ENCODE results near the gene TMEM123.

The TMEM123 gene

GRCh38 chr11:102452461-102453301, at the start of gene TMEM123:
TMEM123 (minus strand) TSS chr11:102452765; CDS start chr11:102452623, 142 bp downstream.
- peak; percentile 93 to 94 for DNase-seq
- H3K4me1 Mint-ChIP-seq = peaks cover 78% of the 10 kb centered on the region
- ATAC-seq = peak; percentile 77

GRCh38 chr11:102500829-102501228, 48.3 kb upstream of the TMEM123 start:
- ATAC-seq (no peak), DNase-seq (no peak)
- H3K27me3 Mint-ChIP-seq = peaks cover 24% of the 10 kb centered on the region
- no peaks in the 10 kb centered on the region for H3K9me3 Mint-ChIP-seq
- no peak overlapping the region for H3K4me3 Mint-ChIP-seq
- peaks cover 9% of the 10 kb centered on the region for H3K4me1 Mint-ChIP-seq
- H3K27ac Mint-ChIP-seq = no peak overlapping the region

More at GRCh38 chr11:102452461-102453301, at the start of gene TMEM123:
- no peaks in the 10 kb centered on the region for H3K27me3 Mint-ChIP-seq
- peak within 1 kb of the TSS; percentile 90 to 97 for H3K4me3 Mint-ChIP-seq
- H3K9me3 Mint-ChIP-seq = no peaks in the 10 kb centered on the region
- peak within 1 kb of the TSS; percentile 99 for H3K27ac Mint-ChIP-seq

GRCh38 chr11:102499931-102500330, 47.4 kb upstream of the TMEM123 start:
- ATAC-seq (no peak), DNase-seq (no peak)
- no peak overlapping the region for H3K27ac Mint-ChIP-seq
- H3K9me3 Mint-ChIP-seq = no peaks in the 10 kb centered on the region
- peaks cover 18% of the 10 kb centered on the region for H3K27me3 Mint-ChIP-seq
- no peak overlapping the region for H3K4me3 Mint-ChIP-seq
- H3K4me1 Mint-ChIP-seq = peaks cover 17% of the 10 kb centered on the region

- H3K4me3 Mint-ChIP-seq = no peak overlapping the region
These were observed 46.6 kb upstream of the TMEM123 start for GRCh38 chr11:102499151-102499550.

GRCh38 chr11:102497061-102497460, 44.5 kb upstream of the TMEM123 start:
- H3K27ac Mint-ChIP-seq = no peak overlapping the region
- no peak for DNase-seq
- H3K4me3 Mint-ChIP-seq = no peak overlapping the region
- peaks cover 29% of the 10 kb centered on the region for H3K4me1 Mint-ChIP-seq
- no peak for ATAC-seq
- peaks cover 8% of the 10 kb centered on the region for H3K27me3 Mint-ChIP-seq
- H3K9me3 Mint-ChIP-seq = no peaks in the 10 kb centered on the region

More at GRCh38 chr11:102499151-102499550, 46.6 kb upstream of the TMEM123 start:
- peaks cover 19% of the 10 kb centered on the region for H3K4me1 Mint-ChIP-seq
- H3K9me3 Mint-ChIP-seq = no peaks in the 10 kb centered on the region
- DNase-seq (no peak), ATAC-seq (no peak)
- H3K27me3 Mint-ChIP-seq = peaks cover 16% of the 10 kb centered on the region
- no peak overlapping the region for H3K27ac Mint-ChIP-seq

- no peaks in the 10 kb centered on the region for H3K9me3 Mint-ChIP-seq
- DNase-seq (peak in 1 of 2 donors; percentile 37), ATAC-seq (peak; percentile 88)
- H3K27ac Mint-ChIP-seq = peak overlapping the region in 1 of 2 donors; percentile 65
- H3K4me3 Mint-ChIP-seq = peak overlapping the region; percentile 5 to 63
- H3K4me1 Mint-ChIP-seq = peaks cover 31% of the 10 kb centered on the region
- peaks cover 8% of the 10 kb centered on the region for H3K27me3 Mint-ChIP-seq
These were observed 42.8 kb upstream of the TMEM123 start for GRCh38 chr11:102495161-102496042.

GRCh38 chr11:102494216-102494615, 41.7 kb upstream of the TMEM123 start:
- H3K4me3 Mint-ChIP-seq = no peak overlapping the region
- no peak for DNase-seq
- peaks cover 40% of the 10 kb centered on the region for H3K4me1 Mint-ChIP-seq
- no peaks in the 10 kb centered on the region for H3K9me3 Mint-ChIP-seq
- no peak overlapping the region for H3K27ac Mint-ChIP-seq
- peaks cover under 1% of the 10 kb centered on the region for H3K27me3 Mint-ChIP-seq
- no peak for ATAC-seq

GRCh38 chr11:102493524-102493923, 41.0 kb upstream of the TMEM123 start:
- ATAC-seq = no peak
- no peak for DNase-seq
- Mint-ChIP-seq H3K9me3 (no peaks in the 10 kb centered on the region), H3K27ac (no peak overlapping the region), H3K27me3 (no peaks in the 10 kb centered on the region), H3K4me1 (peaks cover 47% of the 10 kb centered on the region), H3K4me3 (no peak overlapping the region)

GRCh38 chr11:102491969-102492368, 39.4 kb upstream of the TMEM123 start:
- DNase-seq (no peak), ATAC-seq (peak; percentile 75)
- peaks cover 62% of the 10 kb centered on the region for H3K4me1 Mint-ChIP-seq
- peak overlapping the region in 1 of 2 donors; percentile 49 for H3K27ac Mint-ChIP-seq
- no peaks in the 10 kb centered on the region for H3K9me3 Mint-ChIP-seq
- H3K4me3 Mint-ChIP-seq = peak overlapping the region; percentile 31 to 65
- H3K27me3 Mint-ChIP-seq = no peaks in the 10 kb centered on the region

- Mint-ChIP-seq H3K4me1 (peaks cover 65% of the 10 kb centered on the region), H3K27me3 (no peaks in the 10 kb centered on the region), H3K27ac (peak overlapping the region; percentile 16 to 89), H3K9me3 (no peaks in the 10 kb centered on the region), H3K4me3 (peak overlapping the region; percentile 27 to 76)
- peak; percentile 58 for ATAC-seq
- DNase-seq = no peak
These were observed 36.9 kb upstream of the TMEM123 start for GRCh38 chr11:102489186-102490145.

- Mint-ChIP-seq H3K27ac (peak overlapping the region in 1 of 2 donors; percentile 66), H3K9me3 (no peaks in the 10 kb centered on the region), H3K27me3 (no peaks in the 10 kb centered on the region), H3K4me1 (peaks cover 65% of the 10 kb centered on the region), H3K4me3 (peak overlapping the region; percentile 64 to 70)
- DNase-seq (no peak), ATAC-seq (peak; percentile 72)
These were observed 35.6 kb upstream of the TMEM123 start for GRCh38 chr11:102488208-102488607.

- ATAC-seq (no peak), DNase-seq (no peak)
- Mint-ChIP-seq H3K27me3 (no peaks in the 10 kb centered on the region), H3K4me3 (no peak overlapping the region), H3K4me1 (peaks cover 56% of the 10 kb centered on the region), H3K27ac (no peak overlapping the region), H3K9me3 (no peaks in the 10 kb centered on the region)
These were observed 34.6 kb upstream of the TMEM123 start for GRCh38 chr11:102487214-102487613.

GRCh38 chr11:102486584-102486983, 34.0 kb upstream of the TMEM123 start:
- no peaks in the 10 kb centered on the region for H3K9me3 Mint-ChIP-seq
- no peak for ATAC-seq
- H3K4me3 Mint-ChIP-seq = no peak overlapping the region
- no peaks in the 10 kb centered on the region for H3K27me3 Mint-ChIP-seq
- H3K27ac Mint-ChIP-seq = no peak overlapping the region
- peaks cover 50% of the 10 kb centered on the region for H3K4me1 Mint-ChIP-seq
- DNase-seq = no peak

GRCh38 chr11:102485095-102485722, 32.6 kb upstream of the TMEM123 start:
- Mint-ChIP-seq H3K4me3 (no peak overlapping the region), H3K27ac (peak overlapping the region in 1 of 2 donors; percentile 6), H3K4me1 (peaks cover 48% of the 10 kb centered on the region), H3K9me3 (no peaks in the 10 kb centered on the region), H3K27me3 (no peaks in the 10 kb centered on the region)
- DNase-seq = no peak
- ATAC-seq = no peak
